Stimulated activated memory B cell treated with anti-CD40 and anti-IgM and Interleukin-4, amounts not matched to agents 10 μg/mL and 1 μg/mL and 100 μg/mL, for 72 hours (primary cell): ENCODE results near the gene ZNF648.
"Not testable (repeated sequence)": the region's sequence is repeated elsewhere in the genome, so short reads cannot be mapped to it uniquely, and the experiment has no call there.

Source experiments
- ATAC-seq: fragments of 150-1000 bp; cut with Tn5 transposase; 2 replicates; pipeline ENCODE4 v1.10.0; 2021
- H3K27ac Mint-ChIP-seq: one replicate; pipeline ENCODE4 v1.8.0; 2022; ENCODE audit warnings: mild to moderate bottlenecking, mixed read lengths
- H3K27me3 Mint-ChIP-seq: one replicate; pipeline ENCODE4 v1.8.0; 2022; ENCODE audit warnings: mixed read lengths
- H3K36me3 Mint-ChIP-seq: one replicate; pipeline ENCODE4 v1.8.0; 2022; ENCODE audit warnings: mixed read lengths
- H3K4me1 Mint-ChIP-seq: one replicate; pipeline ENCODE4 v1.8.0; 2022; ENCODE audit warnings: mixed read lengths
- H3K4me3 Mint-ChIP-seq: one replicate; pipeline ENCODE4 v1.8.0; 2022; ENCODE audit warnings: mild to moderate bottlenecking, moderate library complexity, mixed read lengths
- H3K9me3 Mint-ChIP-seq: one replicate; pipeline ENCODE4 v1.8.0; 2022; ENCODE audit warnings: mixed read lengths

The ZNF648 gene

DNA sequence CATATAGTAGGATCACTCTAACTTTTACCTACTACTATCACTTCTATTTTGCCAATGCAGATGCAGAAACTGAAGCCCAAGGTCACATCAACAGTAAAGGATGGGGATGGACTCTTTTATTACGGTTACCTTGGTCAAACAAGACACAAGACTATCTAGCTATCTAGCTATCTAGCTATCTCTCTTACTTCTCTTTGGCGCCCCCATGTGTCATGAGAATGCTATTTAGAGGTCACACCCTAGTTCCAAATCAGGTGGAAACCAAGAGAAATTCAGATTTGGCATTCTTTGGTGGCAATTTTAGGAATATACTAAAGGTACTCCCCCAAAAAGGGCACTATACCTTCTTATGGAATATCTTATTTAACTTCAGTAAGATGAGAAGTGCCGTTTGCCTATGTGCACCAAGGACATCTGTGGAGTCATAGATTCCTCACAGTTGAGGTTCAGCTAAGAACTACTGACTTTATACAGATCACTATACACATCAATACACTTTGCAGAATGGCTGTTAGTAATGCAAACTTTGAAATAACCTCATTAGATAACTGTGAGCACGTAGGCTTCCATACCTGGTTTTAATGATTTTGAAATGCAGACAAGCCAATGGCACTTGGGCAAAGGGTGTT, 6.7 kb downstream of the ZNF648 start:
- Mint-ChIP-seq H3K27me3 (peaks cover 36% of the 10 kb centered on the region), H3K9me3 (no peaks in the 10 kb centered on the region), H3K36me3 (no peaks in the 10 kb centered on the region), H3K4me3 (no peak overlapping the region), H3K4me1 (no peaks in the 10 kb centered on the region), H3K27ac (no peak overlapping the region)
- no peak for ATAC-seq

DNA sequence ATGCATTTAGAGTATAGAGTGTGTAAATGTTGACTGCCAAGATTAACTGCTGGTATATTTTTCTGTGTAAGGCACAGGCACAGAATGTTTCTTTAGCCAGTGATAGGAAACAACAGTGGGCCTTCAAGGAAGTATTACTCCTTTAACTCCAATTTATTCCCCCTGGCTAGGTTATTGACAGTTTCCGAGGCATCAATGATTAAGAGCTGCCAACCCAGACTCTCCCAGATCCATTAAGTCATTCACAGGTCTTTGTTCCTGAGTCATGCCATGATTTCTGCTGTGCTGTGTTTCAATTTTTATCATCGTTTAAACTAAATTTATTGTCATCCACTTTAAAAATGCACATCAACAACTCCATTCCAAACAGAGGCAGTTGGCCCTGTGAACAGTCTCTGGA, 9.2 kb downstream of the ZNF648 start:
- Mint-ChIP-seq H3K4me3 (no peak overlapping the region), H3K36me3 (no peaks in the 10 kb centered on the region), H3K4me1 (no peaks in the 10 kb centered on the region), H3K27ac (no peak overlapping the region), H3K27me3 (peaks cover 15% of the 10 kb centered on the region), H3K9me3 (no peaks in the 10 kb centered on the region)
- ATAC-seq = no peak

DNA sequence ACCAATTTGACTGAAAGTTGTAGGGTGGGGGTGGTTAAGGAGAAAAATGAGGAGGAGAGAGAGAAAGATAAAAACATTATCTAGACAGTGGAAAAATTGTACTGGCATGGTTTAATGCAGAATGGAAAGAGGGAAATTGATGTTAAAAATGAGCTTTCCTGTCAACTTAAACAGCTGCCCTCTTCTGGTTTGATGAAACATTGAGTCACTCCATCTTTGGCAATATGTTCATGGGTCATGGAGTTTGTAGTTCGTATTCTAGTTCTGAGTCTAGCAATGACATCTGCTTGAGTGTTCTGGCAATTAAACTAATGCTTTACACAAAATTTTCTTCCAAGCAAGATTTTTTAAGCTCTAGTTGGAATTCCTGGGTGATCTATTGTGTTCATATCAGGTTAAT, 9.6 kb downstream of the ZNF648 start:
- Mint-ChIP-seq H3K4me3 (no peak overlapping the region), H3K36me3 (no peaks in the 10 kb centered on the region), H3K4me1 (no peaks in the 10 kb centered on the region), H3K27ac (no peak overlapping the region), H3K27me3 (peaks cover 13% of the 10 kb centered on the region), H3K9me3 (no peaks in the 10 kb centered on the region)
- ATAC-seq = no peak

DNA sequence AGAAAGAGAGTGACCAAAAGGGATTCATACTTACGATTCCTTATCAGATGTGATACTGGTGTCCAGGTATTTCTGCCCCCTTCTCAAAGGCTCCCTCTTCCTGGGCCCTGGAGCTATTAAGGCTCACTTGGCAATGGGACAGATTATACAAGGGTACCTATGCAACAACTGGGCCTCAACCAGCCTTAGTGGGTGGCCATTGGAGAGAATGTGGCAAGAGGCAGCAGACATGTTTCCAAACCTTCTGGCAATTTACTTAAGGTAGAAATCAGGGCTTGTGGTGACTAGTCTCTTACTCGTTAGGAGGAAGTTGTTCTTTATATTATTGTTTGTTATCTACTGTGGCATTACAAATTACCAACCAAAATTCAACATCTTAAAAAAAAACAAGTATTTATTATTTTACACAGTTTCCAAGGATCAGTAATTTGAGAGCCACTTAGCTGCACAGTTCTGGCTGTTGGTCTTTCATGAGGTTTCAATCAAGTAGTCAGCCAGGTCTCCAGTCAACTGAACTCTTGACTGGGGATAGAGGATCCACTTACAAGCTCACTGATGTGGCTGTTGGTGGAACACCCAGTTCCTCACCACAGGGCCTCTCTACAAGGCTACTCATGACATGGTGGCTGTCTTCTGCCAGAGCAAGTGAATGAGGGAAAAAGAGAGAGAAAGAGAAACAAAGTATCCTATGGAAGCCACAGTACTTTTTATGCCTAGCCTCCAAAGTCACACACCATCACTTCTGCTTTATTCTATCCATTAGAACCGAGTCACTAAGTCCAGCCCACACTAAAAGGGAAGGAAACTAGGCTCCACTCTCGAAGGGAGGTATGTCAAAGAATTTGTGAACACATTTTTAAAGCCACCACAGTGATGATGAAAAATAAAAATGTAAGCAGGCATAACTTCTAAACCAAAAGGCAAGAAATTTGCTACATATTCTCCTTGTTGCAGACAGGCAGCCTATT, 10.7 kb downstream of the ZNF648 start:
- Mint-ChIP-seq H3K27ac (no peak overlapping the region), H3K36me3 (no peaks in the 10 kb centered on the region), H3K4me1 (no peaks in the 10 kb centered on the region), H3K4me3 (no peak overlapping the region), H3K9me3 (peaks cover 3% of the 10 kb centered on the region), H3K27me3 (peaks cover 1% of the 10 kb centered on the region)
- ATAC-seq = no peak

DNA sequence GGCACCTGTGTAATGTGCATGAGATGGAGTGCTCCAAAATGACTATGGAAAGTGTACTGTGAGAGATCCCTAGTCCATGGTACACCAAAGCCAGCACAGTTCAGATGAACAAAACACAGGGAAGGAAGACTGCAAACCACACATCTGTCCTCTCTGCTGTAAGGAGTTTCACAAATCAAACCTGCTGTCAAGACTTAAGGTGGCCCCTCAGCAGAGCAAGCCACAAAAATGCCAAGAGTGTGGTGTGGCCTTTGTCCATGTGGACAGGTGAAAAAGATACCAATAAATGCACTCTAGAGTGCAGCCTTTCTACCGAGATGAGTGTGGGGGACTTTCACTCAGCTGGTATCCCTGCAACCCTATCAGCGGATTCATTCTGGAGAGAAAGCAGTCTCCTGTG, 12.9 kb downstream of the ZNF648 start:
- no peak overlapping the region for H3K4me3 Mint-ChIP-seq
- ATAC-seq = no peak
- H3K27me3 Mint-ChIP-seq = peaks cover 7% of the 10 kb centered on the region
- H3K4me1 Mint-ChIP-seq = no peaks in the 10 kb centered on the region
- H3K36me3 Mint-ChIP-seq = peaks cover 6% of the 10 kb centered on the region
- peaks cover 10% of the 10 kb centered on the region for H3K9me3 Mint-ChIP-seq
- no peak overlapping the region for H3K27ac Mint-ChIP-seq

DNA sequence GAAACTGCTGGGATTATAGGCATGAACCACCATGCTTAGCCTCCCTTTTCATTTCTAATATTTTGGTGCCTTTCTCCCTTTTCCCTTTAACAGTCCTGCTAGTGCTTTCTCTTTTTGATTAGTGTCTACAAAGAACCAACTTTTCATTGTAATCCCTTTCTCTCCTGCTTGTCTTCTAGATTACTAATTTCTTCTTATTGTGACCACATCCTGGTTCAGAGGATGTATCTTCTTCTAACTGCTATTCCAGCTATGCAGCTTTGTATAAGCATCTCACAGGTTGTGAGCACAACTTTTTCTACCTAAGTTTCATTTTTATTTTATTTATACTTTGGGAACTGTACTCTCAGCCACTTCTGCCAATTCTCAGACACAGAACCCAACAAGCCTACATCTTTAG, 14.7 kb downstream of the ZNF648 start:
- H3K9me3 Mint-ChIP-seq = peaks cover 12% of the 10 kb centered on the region
- peaks cover 6% of the 10 kb centered on the region for H3K36me3 Mint-ChIP-seq
- no peak overlapping the region for H3K27ac Mint-ChIP-seq
- H3K4me3 Mint-ChIP-seq = no peak overlapping the region
- H3K4me1 Mint-ChIP-seq = no peaks in the 10 kb centered on the region
- ATAC-seq = no peak
- peaks cover 12% of the 10 kb centered on the region for H3K27me3 Mint-ChIP-seq

DNA sequence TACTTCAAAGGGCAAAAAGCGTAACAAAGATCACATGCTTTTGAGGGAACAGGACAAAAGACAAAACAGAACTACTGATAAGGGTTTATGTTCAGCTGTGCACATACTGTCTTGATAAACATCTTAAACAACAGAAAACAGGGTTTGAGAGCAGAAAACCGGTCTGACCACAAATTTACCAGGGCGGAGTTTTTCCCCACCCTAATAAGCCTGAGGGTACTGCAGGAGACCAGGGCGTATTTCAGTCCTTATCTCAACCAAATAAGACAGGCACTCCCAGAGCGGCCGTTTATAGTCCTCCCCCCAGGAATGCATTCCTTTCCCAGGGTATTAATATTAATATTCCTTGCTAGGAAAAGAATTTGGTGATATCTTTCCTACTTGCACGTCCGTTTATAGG, 16.0 kb downstream of the ZNF648 start:
- Mint-ChIP-seq H3K27me3 (peaks cover 12% of the 10 kb centered on the region), H3K9me3 (peaks cover 16% of the 10 kb centered on the region)
- ATAC-seq, H3K4me1 Mint-ChIP-seq, H3K4me3 Mint-ChIP-seq, H3K27ac Mint-ChIP-seq, H3K36me3 Mint-ChIP-seq: not testable (repeated sequence)

DNA sequence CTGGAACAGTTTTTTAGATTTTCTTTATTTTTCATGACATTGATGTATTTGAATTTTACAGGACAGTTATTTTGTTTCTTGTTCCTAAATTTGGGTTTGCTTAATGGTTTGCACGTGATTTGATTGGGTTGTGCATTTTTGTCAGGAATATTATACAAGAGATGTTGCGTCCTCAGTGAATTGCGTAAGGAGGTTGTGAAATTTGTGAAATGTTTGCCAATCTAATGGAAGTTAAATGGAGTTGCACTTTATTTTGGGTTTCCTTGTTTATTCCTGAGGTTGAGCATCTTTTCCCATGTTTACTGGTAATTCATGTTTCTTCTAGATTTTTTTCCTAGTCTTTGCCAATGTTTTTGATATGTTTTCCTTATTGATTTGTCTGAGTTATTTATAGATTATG, 19.9 kb downstream of the ZNF648 start:
- no peak for ATAC-seq
- H3K9me3 Mint-ChIP-seq = peaks cover 13% of the 10 kb centered on the region

DNA sequence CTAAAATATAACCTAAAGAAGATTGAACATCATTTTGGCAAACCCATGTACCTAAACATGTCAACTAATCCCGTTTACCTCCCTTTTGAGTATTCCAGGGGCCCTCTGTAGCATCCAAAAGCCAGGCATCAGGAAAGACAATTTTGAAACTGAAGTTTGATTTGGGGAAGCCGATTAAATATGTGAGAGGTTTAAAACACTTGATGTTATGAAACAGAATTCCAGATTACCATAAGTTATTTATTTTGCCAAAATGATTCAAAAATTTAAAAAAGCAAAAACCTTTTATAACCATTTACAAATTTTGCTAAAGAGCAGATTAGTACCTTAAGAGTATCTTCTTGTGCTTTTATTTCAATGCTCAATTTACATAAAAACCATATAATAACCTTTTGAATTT, 23.3 kb downstream of the ZNF648 start:
- peaks cover 2% of the 10 kb centered on the region for H3K27me3 Mint-ChIP-seq
- H3K4me1 Mint-ChIP-seq = no peaks in the 10 kb centered on the region
- no peak overlapping the region for H3K27ac Mint-ChIP-seq
- no peak for ATAC-seq
- H3K9me3 Mint-ChIP-seq = peaks cover 7% of the 10 kb centered on the region
- no peak overlapping the region for H3K4me3 Mint-ChIP-seq
- no peaks in the 10 kb centered on the region for H3K36me3 Mint-ChIP-seq

More for the DNA sequence above, 19.9 kb downstream of the ZNF648 start:
- no peak overlapping the region for H3K27ac Mint-ChIP-seq
- no peak overlapping the region for H3K4me3 Mint-ChIP-seq
- peaks cover 6% of the 10 kb centered on the region for H3K36me3 Mint-ChIP-seq
- H3K27me3 Mint-ChIP-seq = peaks cover 12% of the 10 kb centered on the region
- no peaks in the 10 kb centered on the region for H3K4me1 Mint-ChIP-seq

DNA sequence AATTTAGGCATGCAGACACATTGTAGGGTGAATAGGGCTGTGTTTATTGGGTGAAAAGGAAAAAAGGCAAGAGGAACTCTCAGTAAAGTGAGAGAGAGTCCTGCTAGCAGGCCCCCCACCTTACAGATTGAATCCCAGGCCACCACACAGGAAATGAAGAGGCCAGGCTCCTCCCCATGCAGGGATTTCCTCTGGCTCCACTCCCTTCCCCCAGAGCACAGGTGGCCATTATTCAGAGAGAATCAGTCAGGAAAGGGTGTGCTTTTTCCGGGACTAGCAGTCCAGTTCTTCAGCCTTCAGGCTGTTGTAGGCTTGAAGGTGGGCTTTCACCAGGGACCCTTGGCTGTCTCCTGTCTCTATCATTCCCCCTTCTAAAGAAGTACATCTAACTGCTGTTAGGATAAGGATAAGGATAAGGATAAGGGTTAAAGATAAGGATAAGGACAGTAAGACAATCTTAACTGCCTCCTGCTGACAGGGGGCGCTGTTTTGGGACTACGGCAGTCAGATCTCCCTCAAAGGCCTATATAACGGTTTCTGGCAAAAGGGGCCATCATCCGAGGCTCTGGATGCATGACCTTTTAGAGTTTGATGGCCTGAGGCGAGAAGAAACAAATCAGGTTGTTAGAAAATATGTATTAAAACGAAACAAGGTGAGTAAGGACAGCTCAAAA, 26.3 kb downstream of the ZNF648 start:
- Mint-ChIP-seq H3K4me3 (no peak overlapping the region), H3K4me1 (no peaks in the 10 kb centered on the region), H3K36me3 (no peaks in the 10 kb centered on the region), H3K27me3 (no peaks in the 10 kb centered on the region), H3K9me3 (no peaks in the 10 kb centered on the region), H3K27ac (no peak overlapping the region)
- no peak for ATAC-seq

DNA sequence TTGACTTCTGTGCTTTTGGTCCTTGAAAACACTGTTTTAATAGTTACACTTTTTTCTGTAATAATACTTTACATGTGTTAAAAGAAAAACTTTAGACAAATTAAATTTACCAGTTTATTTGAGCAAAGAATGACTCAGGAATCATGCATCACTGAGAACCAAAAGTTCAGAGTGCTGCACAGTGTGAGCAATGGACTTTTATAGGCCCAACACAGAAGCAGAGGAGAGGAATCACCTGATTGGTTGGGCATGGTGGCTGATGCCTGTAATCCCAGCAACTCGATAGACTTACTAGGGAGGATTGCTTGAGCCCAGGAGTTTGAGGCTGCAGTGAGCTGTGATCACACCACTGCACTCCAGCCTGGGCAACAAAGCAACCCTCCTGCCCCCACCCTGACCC, 29.3 kb downstream of the ZNF648 start:
- H3K36me3 Mint-ChIP-seq = no peaks in the 10 kb centered on the region
- no peaks in the 10 kb centered on the region for H3K27me3 Mint-ChIP-seq
- no peak for ATAC-seq
- peaks cover 11% of the 10 kb centered on the region for H3K4me1 Mint-ChIP-seq
- no peak overlapping the region for H3K4me3 Mint-ChIP-seq
- no peaks in the 10 kb centered on the region for H3K9me3 Mint-ChIP-seq
- no peak overlapping the region for H3K27ac Mint-ChIP-seq

DNA sequence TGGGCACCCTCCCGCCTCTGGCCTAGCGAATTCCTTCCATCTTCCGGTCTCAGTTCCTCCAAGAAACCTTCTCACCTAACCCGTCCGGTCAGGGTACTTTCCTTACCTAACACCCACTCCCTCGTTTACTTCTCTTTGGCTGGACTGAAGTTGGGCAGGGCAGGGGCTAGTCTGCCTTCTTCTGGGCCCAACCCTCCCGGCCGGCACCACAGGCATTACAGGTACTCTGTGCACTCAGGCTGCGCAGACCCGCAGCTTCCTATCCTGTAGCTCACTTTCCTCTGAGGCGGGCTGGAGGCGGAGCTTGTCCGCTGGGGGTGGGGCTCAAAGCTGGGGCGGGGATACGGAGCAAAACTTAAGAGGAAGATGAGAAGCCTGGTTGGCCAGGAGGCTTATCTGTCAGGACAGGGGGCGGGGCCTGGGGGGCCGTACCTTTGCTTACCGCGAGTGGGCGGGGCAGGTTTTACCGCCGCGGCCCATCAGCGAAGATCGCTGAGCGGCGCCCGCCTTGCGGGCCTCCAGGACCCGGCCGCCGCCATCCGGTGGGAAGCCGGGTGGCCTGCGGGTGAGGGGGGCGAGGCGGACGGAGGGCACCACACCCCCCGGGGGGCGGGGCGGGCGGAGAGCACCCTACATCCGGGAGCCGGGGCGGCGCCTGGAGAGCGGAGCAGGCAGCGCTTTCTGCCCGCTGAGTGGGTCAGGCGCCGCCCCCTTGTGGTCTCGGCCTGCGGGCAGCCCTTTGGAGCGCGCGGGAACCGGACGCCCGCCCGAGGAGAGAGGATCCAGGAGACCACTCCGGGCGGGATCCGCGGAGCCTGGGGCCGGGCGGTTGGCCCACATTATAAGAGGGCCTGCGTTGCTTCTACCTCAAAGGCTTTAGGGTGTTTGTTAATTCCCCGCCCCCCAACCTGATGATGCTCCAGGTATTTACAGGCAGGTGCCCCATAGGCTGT, 31.9 kb downstream of the ZNF648 start:
- H3K4me3 Mint-ChIP-seq = peak overlapping the region; percentile 91
- H3K27ac Mint-ChIP-seq = peak overlapping the region; percentile 90
- H3K27me3 Mint-ChIP-seq = no peaks in the 10 kb centered on the region
- no peaks in the 10 kb centered on the region for H3K9me3 Mint-ChIP-seq
- H3K36me3 Mint-ChIP-seq = no peaks in the 10 kb centered on the region
- H3K4me1 Mint-ChIP-seq = peaks cover 11% of the 10 kb centered on the region
- peak; percentile 98 for ATAC-seq

DNA sequence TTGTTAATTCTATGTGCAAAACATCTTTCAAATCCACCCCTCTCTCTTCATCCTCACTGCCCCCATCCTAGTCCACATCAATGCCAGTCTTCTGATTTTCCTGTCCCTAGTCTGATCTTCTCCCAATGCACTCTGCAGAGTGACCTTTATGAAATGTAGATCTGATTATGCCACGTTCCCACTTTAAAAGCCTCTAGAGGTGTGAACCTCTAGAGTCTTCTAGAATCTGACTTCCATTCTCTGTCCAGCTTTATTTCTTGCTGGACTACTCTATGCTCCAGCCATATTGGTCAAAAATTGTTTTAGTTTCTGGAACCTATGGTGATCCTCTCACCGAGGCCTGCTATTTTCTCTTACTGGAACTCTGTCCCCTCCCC, 32.5 kb downstream of the ZNF648 start:
- Mint-ChIP-seq H3K36me3 (no peaks in the 10 kb centered on the region), H3K4me3 (peak overlapping the region; percentile 91), H3K4me1 (peaks cover 11% of the 10 kb centered on the region), H3K9me3 (no peaks in the 10 kb centered on the region), H3K27ac (peak overlapping the region; percentile 90), H3K27me3 (no peaks in the 10 kb centered on the region)
- no peak for ATAC-seq

DNA sequence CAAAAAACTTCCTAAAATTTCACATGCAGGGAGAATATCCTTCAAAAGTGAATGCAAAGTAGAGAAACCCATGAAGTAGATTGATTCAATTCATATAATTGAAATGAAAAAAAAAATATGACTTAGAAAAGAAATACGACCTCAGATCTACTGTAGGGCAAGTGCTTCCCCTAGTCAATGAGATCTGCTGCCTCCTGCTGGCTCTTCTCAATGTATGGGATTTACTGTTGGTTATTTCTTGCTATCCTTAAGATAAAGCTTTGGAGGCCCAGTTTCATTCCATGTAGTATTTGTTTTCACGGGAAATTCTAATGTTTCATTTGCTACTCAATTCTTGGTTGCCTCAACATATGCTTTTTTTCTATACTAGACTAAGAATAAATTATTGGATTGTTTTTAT, 46.2 kb downstream of the ZNF648 start:
- Mint-ChIP-seq H3K27ac (no peak overlapping the region), H3K36me3 (no peaks in the 10 kb centered on the region), H3K27me3 (peaks cover 32% of the 10 kb centered on the region), H3K9me3 (peaks cover 14% of the 10 kb centered on the region), H3K4me1 (no peaks in the 10 kb centered on the region), H3K4me3 (no peak overlapping the region)
- no peak for ATAC-seq
